Measurements from ENCODE around the gene TMEM198. TPM values are rescaled to one million over a fixed set of nuclear protein-coding genes. Genes with fewer than 3 reads are reported as not detected.

Gene TMEM198
- total RNA-seq, 4 donors from 2014 or later, result 0.77 to 5.3 (median 5.1) TPM; not detected in 1

- no peak for TF ChIP-seq POLR2A (IDR thresholded peaks at IDR 0.05)
- TF ChIP-seq, protein P1, sequence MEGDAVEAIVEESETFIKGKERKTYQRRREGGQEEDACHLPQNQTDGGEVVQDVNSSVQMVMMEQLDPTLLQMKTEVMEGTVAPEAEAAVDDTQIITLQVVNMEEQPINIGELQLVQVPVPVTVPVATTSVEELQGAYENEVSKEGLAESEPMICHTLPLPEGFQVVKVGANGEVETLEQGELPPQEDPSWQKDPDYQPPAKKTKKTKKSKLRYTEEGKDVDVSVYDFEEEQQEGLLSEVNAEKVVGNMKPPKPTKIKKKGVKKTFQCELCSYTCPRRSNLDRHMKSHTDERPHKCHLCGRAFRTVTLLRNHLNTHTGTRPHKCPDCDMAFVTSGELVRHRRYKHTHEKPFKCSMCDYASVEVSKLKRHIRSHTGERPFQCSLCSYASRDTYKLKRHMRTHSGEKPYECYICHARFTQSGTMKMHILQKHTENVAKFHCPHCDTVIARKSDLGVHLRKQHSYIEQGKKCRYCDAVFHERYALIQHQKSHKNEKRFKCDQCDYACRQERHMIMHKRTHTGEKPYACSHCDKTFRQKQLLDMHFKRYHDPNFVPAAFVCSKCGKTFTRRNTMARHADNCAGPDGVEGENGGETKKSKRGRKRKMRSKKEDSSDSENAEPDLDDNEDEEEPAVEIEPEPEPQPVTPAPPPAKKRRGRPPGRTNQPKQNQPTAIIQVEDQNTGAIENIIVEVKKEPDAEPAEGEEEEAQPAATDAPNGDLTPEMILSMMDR (IDR thresholded peaks at IDR 0.05), result no peak
- peak overlapping the region; percentile 56 to 63 for H3K4me3 ChIP-seq
- no peaks in the 10 kb centered on the region for H3K9me3 ChIP-seq
- H3K27me3 ChIP-seq, result no peaks in the 10 kb centered on the region
- no peak for DNase-seq
- no peaks in the 10 kb centered on the region for H3K36me3 ChIP-seq
- no peaks in the 10 kb centered on the region for H3K4me1 ChIP-seq
- H3K27ac ChIP-seq, result peak overlapping the region; percentile 88 to 92
- intact Hi-C loops (cut with DNase I; ENCODE audit: low total_unique reads), result no loop called here
These were observed 53.2 kb downstream of the TMEM198 start for GRCh38 chr2:219596954-219597551.

- Histone ChIP-seq H3K27me3 (no peaks in the 10 kb centered on the region), H3K27ac (peak within 1 kb of the TSS; percentile 88 to 92), H3K9me3 (no peaks in the 10 kb centered on the region), H3K36me3 (no peaks in the 10 kb centered on the region), H3K4me3 (peak within 1 kb of the TSS; percentile 56 to 63), H3K4me1 (no peaks in the 10 kb centered on the region)
- intact Hi-C loops (cut with DNase I; ENCODE audit: low total_unique reads), result no loop called here
- peak; percentile 96 to 98 for DNase-seq
- TF ChIP-seq, protein P1 (IDR thresholded peaks at IDR 0.05), result peak in 1 of 4 experiments; percentile 15
- TF ChIP-seq POLR2A (IDR thresholded peaks at IDR 0.05), result peak; percentile 67 to 73
These were observed 53.9 kb downstream of the TMEM198 start, which contains the start of gene STK11IP for GRCh38 chr2:219597552-219598307. TSS of gene STK11IP (plus strand) at chr2:219597857. CDS start at chr2:219598120, 263 bp downstream.

GRCh38 chr2:219598308-219599078 lies 54.7 kb downstream of the TMEM198 start:
- Histone ChIP-seq H3K27ac (peak overlapping the region; percentile 88 to 92), H3K9me3 (no peaks in the 10 kb centered on the region), H3K27me3 (no peaks in the 10 kb centered on the region), H3K4me3 (peak overlapping the region; percentile 56 to 63), H3K4me1 (no peaks in the 10 kb centered on the region), H3K36me3 (no peaks in the 10 kb centered on the region)
- TF ChIP-seq, protein P1 (IDR thresholded peaks at IDR 0.05), result no peak
- TF ChIP-seq POLR2A (IDR thresholded peaks at IDR 0.05), result no peak
- no peak for DNase-seq
- intact Hi-C loops (cut with DNase I; ENCODE audit: low total_unique reads), result no loop called here

Small RNA genes within 50 kb of the gene (microRNA-seq; reads per million reads assigned to microRNA genes)
- not detected for gene MIR3132 (ENCODE audit: borderline microRNAs expressed, borderline replicate concordance)

Small RNA genes within 50 kb of the gene (small RNA-seq; reads per million reads assigned to genes)
- gene MIR3132 (not detected), gene RN7SKP213 (not detected)

Other genes with a start within 250 kb of the TMEM198 start
- gene PTPRN, start 234.6 kb upstream of the TMEM198 start, total RNA-seq, result under 1 TPM in 2 of 4 donors, not detected in 2; 0.21 to 0.55 TPM
- gene RESP18, start 211.3 kb upstream of the TMEM198 start, total RNA-seq, result not detected
- gene DNPEP, start 156.1 kb upstream of the TMEM198 start, total RNA-seq, result 10 to 100 TPM; 35.9 to 93.7 (median 47.5) TPM
- gene DES, start 125.7 kb upstream of the TMEM198 start, total RNA-seq, result 1,000 to 10,000 TPM in 2 of 4 donors, 100 to 1,000 TPM in 2; 578 to 3,551 (median 1,628) TPM
- 100 to 1,000 TPM in 1 of 4 donors, 10 to 100 TPM in 3; 22.9 to 318 (median 36.1) TPM for gene SPEG, start 109.2 kb upstream of the TMEM198 start, total RNA-seq
- 10 to 100 TPM; 14.1 to 39.5 (median 27.6) TPM for gene GMPPA, start 45.1 kb upstream of the TMEM198 start, total RNA-seq
- under 1 TPM in 2 of 4 donors, not detected in 2; 0.21 to 0.30 TPM for gene ASIC4, start 29.5 kb upstream of the TMEM198 start, total RNA-seq
- gene CHPF, start 219 bp upstream of the TMEM198 start, total RNA-seq, result 100 to 1,000 TPM in 1 of 4 donors, 10 to 100 TPM in 3; 16.5 to 194 (median 42.5) TPM
- 100 to 1,000 TPM in 2 of 4 donors, 10 to 100 TPM in 2; 53.2 to 146 (median 113) TPM for gene OBSL1, start 27.5 kb downstream of the TMEM198 start, total RNA-seq
- 1 to 10 TPM in 1 of 4 donors, not detected in 3; 2.4 TPM for gene INHA, start 28.3 kb downstream of the TMEM198 start, total RNA-seq
- gene STK11IP, start 53.8 kb downstream of the TMEM198 start, total RNA-seq, result 10 to 100 TPM in 2 of 4 donors, 1 to 10 TPM in 1, under 1 TPM in 1; 0.51 to 28.0 (median 13.1) TPM
- gene SLC4A3, start 83.6 kb downstream of the TMEM198 start, total RNA-seq, result 10 to 100 TPM in 1 of 4 donors, 1 to 10 TPM in 3; 2.3 to 29.4 (median 3.5) TPM